B cell (primary cell): ENCODE results near the gene NOL6.

ENCODE experiments used
- CTCF ChIP-seq: fragments of 200-600 bp; IDR thresholded peaks from one replicate; pipeline ENCODE4 v1.8.0; 2022; ENCODE audit warnings: antibody characterized with exemption, mild to moderate bottlenecking
- EZH2 ChIP-seq: IDR thresholded peaks from 2 replicates; pipeline ENCODE4 v1.6.1; 2012; ENCODE audit warnings: borderline replicate concordance, low read depth, mild to moderate bottlenecking, moderate library complexity, low read length; ENCODE audit not compliant: insufficient read depth, poor library complexity, severe bottlenecking

GRCh38 chr9:33468215-33468730 is 5.5 kb downstream of the NOL6 start:
- no peak for TF ChIP-seq CTCF
- TF ChIP-seq EZH2 = no peak
